ENCODE measurements around the gene ENPP7.

ENPP7 gene

DNA sequence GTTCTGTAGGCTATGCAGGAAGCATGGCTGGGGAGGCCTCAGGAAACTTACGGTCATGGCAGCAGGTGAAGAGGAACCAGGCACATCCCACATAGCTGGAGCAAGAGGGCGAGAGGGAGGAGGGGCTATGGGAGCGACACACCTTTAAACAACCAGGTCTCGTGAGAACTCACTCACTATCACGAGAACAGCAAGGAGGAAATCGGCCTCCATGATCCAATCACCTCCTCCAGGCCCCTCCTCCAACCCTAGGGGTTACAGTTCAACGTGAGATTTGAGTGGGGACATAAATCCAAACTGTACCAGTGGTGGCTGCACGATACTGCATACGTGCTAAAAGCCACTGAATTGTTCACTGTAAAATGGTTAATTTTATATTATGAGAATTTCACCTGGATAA lies 26.1 kb upstream of the ENPP7 start:
- no peak for DNase-seq (ENCODE audit: low spot score)

DNA sequence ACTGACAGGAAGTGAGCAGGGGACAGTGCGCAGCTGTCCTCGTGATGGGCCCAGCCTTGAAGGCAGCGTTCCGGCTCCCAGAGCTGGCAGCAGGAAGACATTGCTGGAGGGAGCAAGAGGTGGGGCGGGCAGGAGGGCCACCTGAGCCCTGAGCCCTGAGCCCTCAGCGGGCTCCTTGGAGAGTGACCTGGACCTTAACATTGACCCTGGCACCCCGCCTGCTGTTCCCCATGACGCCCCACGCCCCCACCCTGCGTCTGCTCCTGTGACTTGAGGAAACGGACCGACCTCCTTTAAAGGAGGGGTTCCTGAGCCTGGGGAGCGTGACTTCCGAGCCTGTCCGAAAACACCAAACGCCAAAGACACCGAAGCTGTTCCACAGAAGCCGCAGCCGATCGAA lies 25.1 kb upstream of the ENPP7 start:
- DNase-seq (ENCODE audit: low spot score), result no peak

DNA sequence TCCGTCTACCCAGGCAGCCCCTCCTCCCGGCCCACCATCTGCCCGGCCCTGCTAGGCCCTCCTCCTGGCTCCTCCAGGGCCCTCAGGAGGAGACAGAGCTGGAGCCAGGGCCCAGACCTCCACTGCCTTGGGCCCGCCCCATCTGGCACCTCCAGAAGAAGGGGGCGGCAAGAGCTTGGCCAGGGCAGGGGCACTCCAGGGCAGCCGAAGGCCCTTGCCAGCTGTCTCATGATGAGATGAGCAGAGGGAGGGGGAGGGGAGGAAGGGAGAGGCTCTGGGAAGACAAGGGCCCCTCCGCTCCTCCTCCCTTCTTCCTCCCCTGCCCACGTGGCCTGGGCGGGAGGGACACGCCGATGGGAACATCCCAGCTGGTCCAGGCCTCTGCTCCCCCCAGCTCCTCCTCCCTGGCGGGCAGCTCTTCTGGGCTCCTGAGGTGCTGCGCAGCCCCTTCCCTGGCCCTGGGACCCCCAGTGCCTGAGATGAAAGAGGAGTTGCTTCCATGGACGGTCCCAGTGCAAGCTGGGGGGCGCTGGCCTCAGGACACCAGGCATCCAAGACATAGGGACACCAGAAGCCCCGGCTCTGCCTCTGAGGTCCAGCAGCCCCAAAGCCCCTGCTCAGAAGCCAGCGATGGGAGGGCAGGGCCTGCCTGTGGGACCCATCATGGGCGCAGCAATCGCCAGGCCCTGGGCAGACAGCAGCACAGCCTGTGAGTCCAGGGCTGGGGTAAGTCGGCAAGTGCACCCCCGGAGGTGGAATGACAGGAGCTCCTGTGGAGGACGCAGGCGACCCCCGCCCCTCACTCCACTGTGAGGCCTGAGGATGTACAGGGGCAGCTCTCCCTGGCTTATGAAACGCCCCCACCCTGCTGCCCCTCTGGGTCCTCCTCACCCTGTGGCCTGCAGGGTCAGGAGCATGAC lies 23.6 kb upstream of the ENPP7 start:
- peak; percentile 83 for DNase-seq (ENCODE audit: low spot score)

DNA sequence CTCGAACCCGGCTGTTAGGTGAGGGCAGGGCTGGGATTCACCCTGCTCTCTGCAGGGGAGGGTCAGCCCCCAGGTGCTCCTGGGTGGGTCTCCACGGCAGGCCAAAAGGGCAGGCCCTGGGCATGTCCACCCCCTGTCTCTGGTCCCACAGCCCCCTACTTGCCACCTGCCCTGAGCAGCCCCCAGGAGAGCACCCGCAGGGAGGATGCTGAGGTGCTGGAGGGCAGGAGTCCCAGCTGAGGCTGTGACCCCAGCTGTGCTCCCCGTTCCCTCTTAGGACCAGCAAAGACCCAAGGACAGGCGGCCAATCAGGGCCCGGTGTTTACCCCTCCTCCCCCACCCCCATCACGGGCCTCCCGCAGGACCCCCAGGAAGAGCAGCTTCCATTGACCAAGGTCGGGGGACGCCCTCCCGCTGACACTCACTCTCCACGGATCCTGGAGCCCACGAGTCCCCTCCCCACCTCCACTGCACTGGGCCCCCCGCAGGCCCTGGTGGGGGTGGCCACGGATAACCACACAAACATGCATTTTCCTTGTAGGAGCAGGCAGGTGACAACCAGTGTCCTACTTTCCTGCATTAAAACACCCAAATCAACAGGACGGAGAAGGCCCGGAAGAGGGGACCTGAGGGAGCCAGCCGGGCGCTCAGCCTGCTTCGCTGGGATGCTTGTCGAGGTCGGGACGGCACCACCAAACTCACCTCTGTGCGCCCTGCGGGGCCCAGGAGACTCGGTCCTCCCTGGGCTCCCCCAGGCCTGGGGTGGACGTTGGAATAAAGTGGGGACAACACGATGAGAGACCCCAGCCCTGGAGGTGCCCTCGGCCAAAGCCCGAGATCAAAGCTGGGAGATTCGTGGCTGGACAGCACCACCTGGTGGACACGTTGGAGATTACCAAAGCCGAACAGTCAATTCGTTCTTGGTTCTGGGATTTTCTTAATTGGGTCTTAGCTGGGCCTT lies 22.5 kb upstream of the ENPP7 start:
- peak; percentile 75 for DNase-seq (ENCODE audit: low spot score)

DNA sequence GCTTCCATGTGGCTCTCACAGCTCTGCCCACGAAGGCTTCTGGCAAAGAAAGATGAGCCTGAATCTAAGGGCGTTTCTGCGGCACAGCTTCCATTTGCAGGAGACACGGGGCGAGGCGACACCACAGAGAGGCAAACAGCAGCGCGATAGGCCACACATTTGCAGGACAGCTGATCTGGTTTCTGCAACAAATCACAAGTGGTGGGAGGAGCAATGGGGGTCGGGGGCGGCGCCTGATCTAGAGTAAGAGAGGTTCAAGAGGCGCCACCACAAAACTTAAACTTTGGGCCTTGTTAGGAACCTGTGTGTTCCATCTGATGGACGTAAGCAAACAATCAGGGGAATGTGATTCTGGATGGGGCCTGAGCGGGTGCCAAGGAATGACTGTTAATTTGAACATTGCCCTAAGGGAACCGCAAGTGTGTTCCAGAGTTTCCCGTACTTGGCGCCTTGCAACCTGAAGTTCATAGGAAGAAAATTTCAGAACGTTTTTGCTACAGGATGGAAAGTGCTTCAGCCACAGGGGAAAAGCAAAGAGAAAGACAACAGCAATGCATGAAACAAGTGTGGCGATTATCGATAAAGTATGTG lies 18.9 kb upstream of the ENPP7 start:
- DNase-seq (ENCODE audit: low spot score), result no peak

DNA sequence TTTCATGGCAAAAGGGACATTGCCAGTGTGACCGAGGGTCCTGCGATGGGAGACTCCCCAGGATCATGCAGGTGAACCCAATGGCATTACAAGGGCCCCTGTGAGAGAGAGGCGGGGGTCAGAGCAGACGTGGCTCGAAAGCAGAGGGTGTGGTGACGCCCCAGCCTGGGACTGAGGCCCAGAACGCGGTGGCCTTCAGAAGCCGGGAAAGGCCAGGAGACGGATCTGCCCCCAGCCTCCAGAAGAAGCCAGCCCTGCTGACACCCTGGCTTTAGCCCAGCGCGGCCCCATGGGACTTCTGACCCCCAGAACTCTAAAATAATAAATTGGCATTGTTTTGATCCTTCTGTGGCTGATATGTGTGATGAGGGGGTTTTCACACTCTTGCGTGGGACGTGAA lies 17.4 kb upstream of the ENPP7 start:
- DNase-seq (ENCODE audit: low spot score), result no peak

DNA sequence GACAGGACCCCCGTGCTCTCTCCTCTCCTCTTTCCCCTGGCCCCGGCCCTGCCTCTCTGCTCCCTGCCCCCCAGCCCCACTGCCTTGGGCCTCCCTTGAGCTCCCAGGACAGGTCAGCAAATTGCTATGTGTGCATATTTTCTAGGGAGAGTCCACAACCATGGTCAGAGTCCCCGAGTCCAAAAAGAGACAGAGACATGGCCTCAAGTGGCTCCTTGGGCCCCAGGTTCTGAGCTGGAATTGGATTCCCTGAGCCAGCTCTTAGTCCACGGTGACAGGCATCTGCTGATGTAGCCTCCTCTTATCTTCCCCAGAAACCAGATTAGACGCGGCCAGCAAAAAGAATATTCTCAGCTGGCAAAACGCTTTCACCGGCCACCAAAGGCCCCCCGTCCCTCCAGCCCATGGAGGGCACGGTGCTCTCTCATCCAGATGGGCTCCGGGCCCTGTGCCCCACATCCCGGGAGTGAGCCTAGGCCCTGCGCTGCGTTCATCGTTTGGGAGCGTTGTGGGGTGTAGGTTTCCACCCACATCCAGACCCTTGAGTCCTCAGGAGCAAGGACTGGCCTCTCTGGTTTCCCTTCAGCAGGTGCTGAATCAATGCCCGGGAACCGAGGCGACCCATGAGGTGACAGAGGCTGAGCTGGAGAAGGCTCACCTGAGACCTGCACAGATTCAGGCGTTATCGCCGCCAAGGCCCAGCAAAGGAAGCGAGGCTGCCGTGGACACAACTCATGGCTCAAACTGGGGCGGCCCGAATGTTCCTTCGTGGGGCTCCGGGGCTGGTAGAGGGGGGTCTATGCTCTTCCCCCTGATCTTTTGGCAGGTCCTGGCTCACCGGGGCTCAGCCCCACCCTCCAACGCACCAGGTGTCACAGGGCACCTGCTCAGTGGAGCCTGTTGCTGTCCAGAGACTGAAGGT lies 16.3 kb upstream of the ENPP7 start:
- no peak for DNase-seq (ENCODE audit: low spot score)

DNA sequence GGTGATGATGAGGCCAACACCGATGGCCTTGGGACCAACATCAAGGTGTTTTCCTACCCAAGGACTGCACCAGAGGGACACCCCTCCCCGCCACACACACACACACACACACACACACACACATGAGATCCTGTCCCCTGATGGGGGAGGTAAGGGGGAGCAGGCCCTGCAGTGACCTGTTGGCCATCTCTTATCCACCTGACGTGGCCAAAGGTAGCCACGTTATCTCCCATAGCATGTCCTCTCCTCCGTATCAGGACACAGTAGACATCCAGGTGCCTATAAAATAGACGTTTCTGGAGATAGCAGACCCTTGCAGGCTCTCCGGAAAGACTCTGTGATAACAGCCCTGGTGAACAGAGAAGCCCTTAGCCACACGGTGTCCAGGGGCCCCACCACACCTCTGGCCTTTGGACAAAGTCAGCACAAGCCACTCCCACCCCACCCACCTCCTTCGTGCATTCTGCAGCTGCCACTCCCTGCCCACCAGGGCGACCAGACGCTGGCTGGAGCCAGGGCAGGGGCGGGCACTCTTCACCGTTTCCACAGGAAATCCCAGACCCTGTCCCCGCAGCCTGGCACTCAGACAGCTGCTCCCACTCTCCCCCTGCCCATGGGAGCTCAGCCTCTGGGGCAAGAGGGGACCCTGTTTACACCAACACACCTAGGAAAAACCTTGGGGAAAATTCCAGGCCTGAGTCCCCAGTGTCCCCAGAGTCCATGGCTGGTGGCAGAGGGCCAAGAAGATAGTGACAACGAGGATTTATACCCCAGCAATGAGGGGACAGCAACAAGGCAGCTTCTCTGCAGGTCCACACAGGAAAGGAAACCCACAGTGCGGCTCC lies 15.4 kb upstream of the ENPP7 start:
- no peak for DNase-seq (ENCODE audit: low spot score)

DNA sequence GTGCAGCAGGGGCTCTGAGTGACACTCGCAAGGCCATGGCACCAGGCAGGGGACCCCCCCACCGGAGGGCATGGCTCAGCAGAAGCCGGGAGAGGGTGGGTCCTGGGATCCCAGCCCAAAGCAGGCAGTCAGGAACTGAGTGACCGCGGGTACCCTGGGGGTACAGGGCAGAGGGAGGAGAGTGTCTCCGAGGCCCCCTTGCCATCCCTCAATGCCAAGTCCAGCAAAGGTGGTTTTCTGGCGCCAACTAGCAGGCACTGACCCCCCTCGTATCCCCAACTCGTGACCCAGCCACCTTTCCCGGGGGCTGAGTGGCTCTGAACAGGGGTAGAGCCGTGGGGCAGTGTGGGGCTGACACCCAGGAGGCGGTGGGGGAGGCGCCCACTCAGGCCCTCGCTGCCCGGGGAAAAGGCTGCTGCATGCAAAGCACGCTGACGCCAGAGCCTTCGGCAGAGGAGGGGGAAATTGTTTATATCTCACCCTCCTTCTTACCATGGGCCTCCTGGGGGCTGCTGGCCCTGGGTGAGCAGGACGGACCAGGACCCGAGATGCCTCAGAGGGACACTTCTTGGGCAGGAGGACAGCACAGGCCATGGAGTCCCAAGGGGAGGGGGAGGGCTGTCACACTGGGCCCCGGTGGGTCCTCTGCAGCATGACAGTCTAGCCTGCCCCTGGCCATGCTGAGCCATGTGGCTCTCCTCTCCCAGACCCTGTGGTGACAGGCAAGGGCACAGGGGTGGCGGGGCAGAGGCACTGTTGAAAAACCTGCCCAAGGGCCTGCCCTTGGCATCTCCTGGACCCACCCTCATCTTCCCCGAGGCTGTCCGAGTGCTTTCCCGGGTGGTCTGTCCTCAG lies 14.6 kb upstream of the ENPP7 start:
- DNase-seq (ENCODE audit: low spot score), result no peak

DNA sequence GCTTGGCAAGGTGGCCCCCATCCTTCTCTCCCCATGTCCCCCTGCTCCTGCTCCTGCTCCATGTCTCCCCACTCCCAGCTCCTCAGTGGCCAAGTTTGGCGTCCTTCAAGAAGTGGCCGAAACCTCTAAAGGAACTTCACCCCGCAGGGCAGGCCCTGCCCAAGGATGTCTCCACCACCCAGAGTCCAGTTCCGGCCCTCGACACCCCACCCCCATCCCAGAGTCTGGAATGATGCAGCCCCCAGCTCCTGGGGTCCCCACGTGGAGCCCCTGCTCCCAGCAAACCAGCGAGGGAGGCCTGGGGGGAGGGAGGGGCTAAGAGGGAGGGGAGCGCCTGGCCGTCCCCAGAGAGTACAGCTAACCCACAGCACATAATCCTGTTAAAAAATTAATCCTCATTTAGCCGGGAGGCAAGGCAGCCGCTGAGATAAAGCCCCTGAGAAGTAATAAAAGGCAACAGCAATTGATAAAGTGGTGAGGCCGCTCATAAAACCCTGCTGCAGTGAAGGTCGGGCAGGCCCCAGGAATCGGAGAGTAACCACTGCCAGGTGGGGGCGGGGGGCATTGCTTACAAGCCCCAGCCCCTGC lies 9.9 kb upstream of the ENPP7 start:
- DNase-seq (ENCODE audit: low spot score), result no peak

DNA sequence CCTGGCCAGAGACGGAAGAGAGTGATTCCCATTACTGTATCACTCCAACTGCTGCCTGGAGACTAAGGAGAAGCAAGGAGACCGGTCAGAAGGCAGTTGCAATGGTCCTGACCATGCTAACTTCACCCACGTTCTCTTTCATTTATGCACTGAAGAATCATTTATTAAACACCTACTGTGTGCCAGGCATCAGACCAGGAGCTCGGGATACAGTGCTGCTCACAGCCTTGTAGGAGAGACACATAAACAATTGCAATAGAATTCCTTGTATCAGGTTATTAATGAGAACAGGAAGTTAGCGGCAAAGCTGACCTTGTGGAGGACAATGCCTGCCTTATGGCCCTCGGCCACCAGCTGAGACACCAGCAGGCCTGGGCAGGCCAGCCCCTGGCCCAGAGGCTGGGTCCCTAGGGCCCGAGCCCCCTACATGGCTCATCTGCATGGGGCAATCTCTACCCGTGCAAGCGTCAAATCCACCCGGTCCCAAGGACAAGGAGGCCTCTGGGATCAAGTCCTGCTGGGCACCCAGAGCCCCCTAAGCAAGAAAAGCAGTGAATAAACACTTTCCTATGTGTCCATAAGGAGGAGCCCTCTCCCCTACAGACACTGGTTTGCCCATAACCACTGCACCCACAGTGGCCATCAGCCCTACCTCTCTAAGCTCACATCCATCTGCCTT lies 8.6 kb upstream of the ENPP7 start:
- DNase-seq (ENCODE audit: low spot score), result peak; percentile 31

DNA sequence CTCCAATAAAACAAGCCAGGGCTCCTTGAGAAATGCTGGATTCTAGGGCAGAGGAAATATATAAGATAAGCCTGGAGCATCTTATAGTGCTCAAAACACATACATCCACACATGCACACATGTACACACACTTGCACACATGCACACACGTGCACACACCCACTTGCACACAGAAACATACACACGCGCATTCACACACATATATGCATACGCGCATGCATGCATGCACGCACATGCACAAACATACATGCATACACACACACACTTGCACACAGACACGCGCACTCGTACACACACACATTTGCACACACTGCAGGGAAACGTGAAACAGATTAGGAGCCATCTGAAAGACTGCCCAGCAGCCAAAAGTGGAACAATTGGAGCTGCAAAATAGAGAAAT lies 8.0 kb upstream of the ENPP7 start:
- no peak for DNase-seq (ENCODE audit: low spot score)

DNA sequence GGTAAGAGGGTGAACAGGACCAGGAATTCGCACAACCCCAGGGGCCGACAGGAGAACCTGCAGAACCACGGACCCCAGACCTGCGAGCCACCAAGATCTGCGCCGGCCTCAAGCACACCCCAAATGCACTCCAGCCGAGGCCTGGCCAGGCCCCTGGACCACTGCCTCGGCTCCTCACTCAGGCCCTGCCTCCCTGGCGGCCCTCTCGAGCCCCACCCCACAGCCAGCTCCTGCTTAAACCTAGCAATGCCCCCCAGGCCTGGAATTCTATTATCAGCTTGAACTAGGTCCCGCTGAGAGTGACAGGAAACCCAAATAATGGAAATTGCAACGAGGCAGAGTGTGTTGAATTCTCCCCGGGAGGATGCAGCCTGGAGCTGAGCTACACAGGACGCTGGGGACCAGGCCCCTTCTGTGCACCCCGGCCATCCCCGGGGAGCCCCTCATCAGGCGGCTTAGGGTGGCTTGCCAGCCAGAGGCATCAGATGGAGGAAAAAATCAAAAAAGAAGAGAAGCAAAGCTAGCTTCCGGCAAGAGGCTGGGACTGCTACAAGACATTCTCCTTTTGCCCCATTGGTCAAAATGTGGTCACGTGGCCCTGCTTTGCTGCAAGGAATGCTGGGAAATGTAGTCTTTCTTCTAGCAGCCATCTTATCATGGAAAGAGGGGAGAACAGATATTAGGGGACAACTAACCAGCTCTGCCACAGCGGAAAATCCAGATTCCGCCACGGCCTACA lies 2.4 kb upstream of the ENPP7 start:
- peak; percentile 98 for DNase-seq (ENCODE audit: low spot score)

DNA sequence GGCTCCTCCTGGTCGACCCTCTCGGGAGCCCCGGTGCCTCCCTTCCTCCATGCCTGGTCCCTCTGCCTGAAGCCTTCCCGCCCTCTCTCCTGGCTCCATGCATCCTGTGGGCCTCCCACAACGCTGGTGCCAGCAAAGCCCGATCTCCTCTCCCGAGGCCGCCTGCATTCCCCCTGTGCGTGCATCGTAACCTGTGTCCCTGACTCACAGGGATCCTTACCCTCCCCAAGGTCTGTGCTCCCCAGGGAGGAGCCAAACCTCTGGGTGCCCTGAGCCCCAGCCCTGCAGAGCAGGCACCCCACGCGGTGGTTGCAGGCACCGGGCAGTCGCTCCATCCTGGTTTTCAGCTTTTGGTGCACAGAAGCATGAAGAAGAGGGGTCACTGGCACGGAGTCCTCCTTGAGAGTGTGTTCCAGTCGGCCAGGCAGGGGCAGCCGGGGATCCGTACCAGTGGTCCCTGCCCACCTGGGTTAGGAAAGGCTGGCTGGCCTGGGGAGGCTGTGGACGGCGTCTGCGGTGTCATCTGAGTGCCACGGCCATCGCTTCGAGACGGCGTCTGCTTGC lies 1.8 kb upstream of the ENPP7 start:
- DNase-seq (ENCODE audit: low spot score), result no peak

DNA sequence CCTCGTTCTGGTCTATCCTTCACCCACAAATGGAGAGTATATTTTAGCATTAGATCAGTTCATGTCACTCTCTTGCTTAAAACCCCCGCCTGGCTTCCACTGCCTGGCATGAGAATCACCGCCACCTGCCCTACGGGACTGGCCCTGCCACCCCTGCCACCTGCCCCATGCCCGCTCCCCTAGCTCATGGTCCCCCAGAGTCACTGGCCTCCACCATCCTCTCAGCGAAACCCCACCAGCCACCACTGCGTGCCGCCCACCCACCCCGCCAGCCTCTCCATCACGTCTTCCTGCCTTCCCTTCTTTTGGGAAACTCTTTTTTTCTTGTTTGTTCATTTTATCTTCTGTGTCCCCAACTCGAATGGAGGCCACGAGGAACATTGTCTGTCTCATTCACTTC lies 982 bp upstream of the ENPP7 start:
- DNase-seq (ENCODE audit: low spot score), result no peak

DNA sequence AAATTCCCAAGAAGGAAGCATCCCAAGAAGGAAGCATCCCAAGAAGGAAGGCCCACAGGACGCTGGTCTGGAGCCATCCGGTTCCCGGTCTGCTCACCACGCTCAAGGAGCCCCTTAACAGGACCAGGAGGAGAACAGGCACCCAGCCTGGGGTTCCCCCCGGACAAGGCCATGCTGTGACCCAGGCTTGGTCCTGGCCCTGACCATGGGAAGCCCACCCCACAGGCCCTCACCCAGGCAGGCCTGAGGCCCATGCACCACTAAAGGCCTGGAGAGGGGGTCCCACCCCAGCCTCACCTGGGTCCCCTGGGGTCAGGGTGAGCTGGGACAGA lies 340 bp upstream of the ENPP7 start:
- DNase-seq (ENCODE audit: low spot score), result no peak

DNA sequence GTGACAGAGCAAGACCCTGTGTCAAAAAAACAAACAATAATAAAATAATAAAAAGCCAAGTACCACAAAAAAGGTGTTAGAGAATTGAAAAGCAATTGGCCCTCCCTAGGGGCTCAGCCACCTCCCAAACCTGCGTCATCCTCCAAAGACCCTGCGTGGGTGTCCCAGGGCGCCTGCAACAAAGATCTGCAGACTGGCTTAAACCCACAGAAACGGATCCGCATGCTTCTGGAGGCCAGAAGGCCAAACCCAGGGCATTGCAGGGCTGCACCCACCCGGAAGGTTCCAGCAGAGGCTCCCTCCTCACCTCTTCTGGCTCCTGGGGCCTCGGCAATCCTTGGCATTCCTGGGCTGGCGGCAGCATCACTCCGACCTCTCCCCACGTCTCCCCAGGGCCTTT lies 1.5 kb downstream of the ENPP7 start:
- no peak for DNase-seq (ENCODE audit: low spot score)

Measured in cerebellar cortex (tissue), 1 donor.